ENCODE measurements around the gene LINC01488.

Gene LINC01488

GRCh38 chr11:69512790-69513189 is 31.3 kb downstream of the LINC01488 start:
- DNase-seq = no peak

- no peak for DNase-seq
Observed at GRCh38 chr11:69513196-69513595, 31.7 kb downstream of the LINC01488 start.

GRCh38 chr11:69513663-69514224 is 32.3 kb downstream of the LINC01488 start:
- DNase-seq = no peak

- no peak for DNase-seq
Observed at GRCh38 chr11:69514771-69515170, 33.3 kb downstream of the LINC01488 start.

- no peak for DNase-seq
Observed at GRCh38 chr11:69515271-69516245, 34.1 kb downstream of the LINC01488 start.

- no peak for DNase-seq
Observed at GRCh38 chr11:69516526-69516925, 35.1 kb downstream of the LINC01488 start.

GRCh38 chr11:69518081-69518950 is 36.9 kb downstream of the LINC01488 start:
- no peak for DNase-seq

GRCh38 chr11:69520186-69520916 is 38.9 kb downstream of the LINC01488 start:
- no peak for DNase-seq

GRCh38 chr11:69521457-69521856 is 40.0 kb downstream of the LINC01488 start:
- no peak for DNase-seq

GRCh38 chr11:69523453-69523852 is 42.0 kb downstream of the LINC01488 start:
- no peak for DNase-seq

- no peak for DNase-seq
Observed at GRCh38 chr11:69524291-69524882, 42.9 kb downstream of the LINC01488 start.

GRCh38 chr11:69524991-69525411 is 43.5 kb downstream of the LINC01488 start:
- DNase-seq = no peak

GRCh38 chr11:69525516-69526452 is 44.3 kb downstream of the LINC01488 start:
- no peak for DNase-seq

GRCh38 chr11:69526453-69526810 is 45.0 kb downstream of the LINC01488 start:
- DNase-seq = no peak

GRCh38 chr11:69529001-69529400 is 47.5 kb downstream of the LINC01488 start:
- no peak for DNase-seq

- DNase-seq = no peak
Observed at GRCh38 chr11:69530278-69531070, 49.0 kb downstream of the LINC01488 start.

- DNase-seq = no peak
Observed at GRCh38 chr11:69531071-69531716, 49.7 kb downstream of the LINC01488 start.

- no peak for DNase-seq
Observed at GRCh38 chr11:69531717-69532088, 50.2 kb downstream of the LINC01488 start.

GRCh38 chr11:69533296-69534165 is 52.1 kb downstream of the LINC01488 start:
- no peak for DNase-seq
